Neural cell (in vitro differentiated cells): ENCODE results near the gene DNM3.

Source experiments
- POLR2AphosphoS5 ChIP-seq: IDR thresholded peaks from 2 replicates; pipeline ENCODE4 v1.6.1; 2012
- RAD21 ChIP-seq: fragments of 450-650 bp; conservative IDR thresholded peaks from 2 replicates; pipeline ENCODE4 v1.6.1; 2014; ENCODE audit warnings: antibody characterized with exemption, mild to moderate bottlenecking, moderate library complexity

DNA sequence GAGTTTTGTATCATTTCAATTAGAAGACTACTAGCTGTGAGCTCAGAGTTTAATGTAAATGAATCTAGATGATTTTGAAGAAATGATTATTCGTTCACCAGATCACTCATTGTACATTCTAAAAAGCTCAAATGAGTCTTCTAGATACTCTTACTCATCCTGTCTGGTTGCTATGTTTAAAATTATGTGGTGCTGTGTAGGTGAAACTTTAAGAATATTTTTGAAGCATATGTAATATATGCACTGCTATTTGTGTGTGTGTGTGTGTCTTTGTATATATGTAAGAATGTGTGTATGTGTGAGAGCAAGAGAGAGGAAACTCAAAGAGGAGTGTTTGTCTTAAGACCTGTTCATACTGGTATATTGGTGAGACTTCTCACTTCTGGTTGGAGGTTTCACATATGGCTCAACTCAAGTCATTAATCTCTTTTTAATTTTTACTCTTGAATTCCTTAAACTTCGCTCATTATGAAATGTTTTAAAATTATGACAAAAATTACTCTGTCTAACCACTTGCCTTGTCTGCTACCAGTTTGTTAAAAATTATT is 570.6 kb downstream of the DNM3 start:
- no peak for TF ChIP-seq RAD21
- no peak for TF ChIP-seq POLR2AphosphoS5
